Measurements from ENCODE around the gene ITPR1.

ITPR1 gene

DNA sequence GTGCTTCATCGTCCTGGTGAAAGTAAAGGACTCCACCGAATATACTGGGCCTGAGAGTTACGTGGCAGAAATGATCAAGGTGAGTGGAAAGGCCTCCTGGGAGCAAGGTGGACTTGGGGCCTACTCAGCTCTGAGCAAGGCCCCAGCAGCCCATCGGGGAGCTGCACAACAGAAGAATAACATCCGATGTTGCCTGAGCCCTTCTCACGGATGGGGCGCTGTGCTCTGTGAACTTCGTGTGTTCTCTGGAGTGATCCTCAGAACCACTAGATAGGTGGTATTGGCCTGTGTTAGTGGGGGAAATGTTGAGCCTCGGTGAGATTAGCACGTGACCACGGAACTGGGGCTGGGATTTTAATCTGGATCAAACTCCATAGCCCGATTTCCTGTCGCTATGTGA, 325.0 kb downstream of the ITPR1 start:
- no peaks in the 10 kb centered on the region for H3K27me3 ChIP-seq
- no peaks in the 10 kb centered on the region for H3K9me3 ChIP-seq
- peaks cover 30% of the 10 kb centered on the region for H3K36me3 ChIP-seq
- TF ChIP-seq, protein P1, sequence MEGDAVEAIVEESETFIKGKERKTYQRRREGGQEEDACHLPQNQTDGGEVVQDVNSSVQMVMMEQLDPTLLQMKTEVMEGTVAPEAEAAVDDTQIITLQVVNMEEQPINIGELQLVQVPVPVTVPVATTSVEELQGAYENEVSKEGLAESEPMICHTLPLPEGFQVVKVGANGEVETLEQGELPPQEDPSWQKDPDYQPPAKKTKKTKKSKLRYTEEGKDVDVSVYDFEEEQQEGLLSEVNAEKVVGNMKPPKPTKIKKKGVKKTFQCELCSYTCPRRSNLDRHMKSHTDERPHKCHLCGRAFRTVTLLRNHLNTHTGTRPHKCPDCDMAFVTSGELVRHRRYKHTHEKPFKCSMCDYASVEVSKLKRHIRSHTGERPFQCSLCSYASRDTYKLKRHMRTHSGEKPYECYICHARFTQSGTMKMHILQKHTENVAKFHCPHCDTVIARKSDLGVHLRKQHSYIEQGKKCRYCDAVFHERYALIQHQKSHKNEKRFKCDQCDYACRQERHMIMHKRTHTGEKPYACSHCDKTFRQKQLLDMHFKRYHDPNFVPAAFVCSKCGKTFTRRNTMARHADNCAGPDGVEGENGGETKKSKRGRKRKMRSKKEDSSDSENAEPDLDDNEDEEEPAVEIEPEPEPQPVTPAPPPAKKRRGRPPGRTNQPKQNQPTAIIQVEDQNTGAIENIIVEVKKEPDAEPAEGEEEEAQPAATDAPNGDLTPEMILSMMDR (IDR thresholded peaks at IDR 0.05; ENCODE audit: low read depth, low read length), result no peak
- no peak for DNase-seq
- no peak overlapping the region for H3K4me3 ChIP-seq (ENCODE audit: low read depth, low read length)
- no peaks in the 10 kb centered on the region for H3K4me1 ChIP-seq

DNA sequence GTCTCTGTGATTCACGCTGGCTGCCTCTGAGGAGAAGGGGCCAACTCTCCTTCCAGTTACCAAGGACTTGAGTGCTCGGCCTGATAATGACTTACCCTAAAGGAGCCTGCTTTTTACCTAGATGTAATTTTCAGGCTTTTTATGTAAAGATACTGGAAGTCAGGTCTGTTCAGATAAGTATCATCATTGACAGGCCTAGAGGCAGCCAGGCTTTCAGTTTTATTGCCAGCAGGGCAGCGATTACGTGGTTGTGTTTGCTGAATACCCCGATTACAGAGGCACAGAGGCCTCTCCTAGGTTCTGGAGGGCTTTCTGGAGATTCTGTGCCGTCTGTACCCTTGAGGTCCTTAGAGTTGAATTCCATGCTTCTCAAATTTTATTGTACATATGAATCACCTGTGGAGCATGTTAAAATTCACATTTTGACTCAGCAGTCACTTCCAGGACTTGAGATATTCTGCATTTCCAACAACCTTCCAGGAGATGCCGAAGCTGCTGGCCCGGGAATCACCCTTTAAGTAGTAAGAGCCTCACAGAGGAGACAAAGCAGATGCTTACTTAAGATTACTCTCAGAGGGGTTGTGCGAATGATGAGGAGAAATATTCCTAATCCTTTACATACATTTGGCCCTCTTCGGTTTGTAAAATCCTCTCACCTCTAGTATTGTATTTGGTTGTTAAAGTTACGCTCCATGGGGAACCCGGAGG, 326.0 kb downstream of the ITPR1 start:
- H3K9me3 ChIP-seq, result no peaks in the 10 kb centered on the region
- no peaks in the 10 kb centered on the region for H3K27me3 ChIP-seq
- DNase-seq, result no peak
- H3K4me1 ChIP-seq, result no peaks in the 10 kb centered on the region
- no peak overlapping the region for H3K4me3 ChIP-seq (ENCODE audit: low read depth, low read length)
- TF ChIP-seq, protein P1 (IDR thresholded peaks at IDR 0.05; ENCODE audit: low read depth, low read length), result no peak
- peaks cover 26% of the 10 kb centered on the region for H3K36me3 ChIP-seq

DNA sequence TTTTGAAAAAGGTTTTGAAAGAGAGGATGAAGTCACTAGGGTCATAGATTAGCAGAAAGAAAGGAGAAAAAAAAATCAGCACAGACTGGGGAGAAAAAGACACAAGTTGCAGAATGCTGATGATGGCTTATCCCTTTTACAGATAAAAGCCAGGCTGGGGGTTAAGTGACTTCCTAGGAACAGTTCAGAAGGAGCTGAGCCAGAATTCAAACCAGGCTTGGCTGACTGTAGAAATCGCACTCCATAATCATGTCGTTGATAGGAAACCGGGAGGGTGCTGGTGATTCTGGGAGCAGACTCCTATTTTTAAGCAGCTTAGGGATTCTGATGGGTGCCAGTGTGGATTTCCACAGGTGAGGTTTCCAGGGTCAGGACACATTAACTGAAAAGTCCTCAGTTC, 326.6 kb downstream of the ITPR1 start:
- H3K4me1 ChIP-seq, result no peaks in the 10 kb centered on the region
- peaks cover 26% of the 10 kb centered on the region for H3K36me3 ChIP-seq
- no peaks in the 10 kb centered on the region for H3K9me3 ChIP-seq
- H3K4me3 ChIP-seq (ENCODE audit: low read depth, low read length), result no peak overlapping the region
- TF ChIP-seq, protein P1 (IDR thresholded peaks at IDR 0.05; ENCODE audit: low read depth, low read length), result no peak
- no peaks in the 10 kb centered on the region for H3K27me3 ChIP-seq
- no peak for DNase-seq

DNA sequence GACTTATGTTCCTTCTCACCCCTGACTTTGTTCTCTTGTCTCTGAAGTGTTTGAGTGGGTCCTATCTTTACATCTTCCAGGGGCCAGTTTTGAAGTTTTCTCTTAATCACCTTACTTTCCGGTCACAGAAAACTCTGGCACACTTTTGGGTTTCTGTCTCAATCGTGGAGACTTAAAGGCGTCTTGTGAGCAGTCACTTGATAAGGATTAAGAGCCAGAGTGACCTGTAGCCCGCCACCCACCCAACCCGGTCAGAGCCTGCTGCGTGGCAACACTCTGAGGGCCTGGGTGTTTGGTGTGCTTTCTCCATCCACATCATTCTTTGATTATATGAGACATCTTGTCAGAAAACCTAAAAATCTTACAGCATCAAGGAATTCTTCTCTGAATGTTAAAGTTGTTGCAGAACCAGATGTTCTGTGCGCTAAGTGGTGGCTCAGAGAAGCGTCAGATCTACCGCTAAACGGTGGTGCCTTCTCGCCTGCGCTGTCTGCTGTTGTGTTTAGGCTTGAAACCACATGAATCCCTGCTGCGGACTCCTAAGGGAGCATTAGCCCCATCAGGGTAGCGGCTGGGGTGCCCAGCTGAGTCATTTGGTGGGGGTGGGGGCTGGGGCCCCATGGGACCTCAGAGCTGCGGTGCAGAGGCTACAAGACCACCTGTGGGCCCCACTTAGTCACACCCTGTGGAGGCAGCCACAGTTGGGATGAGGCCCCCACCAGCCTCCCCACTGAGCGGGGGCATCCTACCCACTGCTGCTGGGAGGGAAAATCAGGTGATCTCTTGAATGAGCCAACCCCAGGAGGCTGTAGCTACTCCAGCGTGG, 327.4 kb downstream of the ITPR1 start:
- TF ChIP-seq, protein P1 (IDR thresholded peaks at IDR 0.05; ENCODE audit: low read depth, low read length), result no peak
- Histone ChIP-seq H3K4me3 (ENCODE audit: low read depth, low read length) (no peak overlapping the region), H3K36me3 (peaks cover 21% of the 10 kb centered on the region), H3K4me1 (no peaks in the 10 kb centered on the region), H3K27me3 (no peaks in the 10 kb centered on the region), H3K9me3 (no peaks in the 10 kb centered on the region)
- no peak for DNase-seq

DNA sequence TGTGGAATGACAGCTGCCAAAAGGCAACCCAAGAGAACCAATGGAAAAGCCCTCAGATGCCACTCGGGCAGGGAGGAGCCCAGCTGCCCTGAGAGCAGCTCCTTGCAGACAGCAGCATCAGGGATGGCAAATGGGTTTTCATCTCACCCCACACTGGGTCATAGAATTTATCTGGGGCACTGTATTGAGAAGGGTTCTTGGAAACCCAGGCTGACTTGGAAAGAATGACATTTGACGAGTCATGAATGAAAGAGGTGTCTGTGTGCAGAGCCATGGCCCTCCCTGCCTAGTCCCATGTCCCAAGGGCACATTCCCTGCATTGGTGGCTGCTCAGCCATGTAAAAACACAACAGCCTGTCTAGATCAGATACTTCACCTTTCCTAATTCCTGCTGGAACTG, 328.2 kb downstream of the ITPR1 start:
- Histone ChIP-seq H3K36me3 (peaks cover 15% of the 10 kb centered on the region), H3K9me3 (no peaks in the 10 kb centered on the region), H3K27me3 (no peaks in the 10 kb centered on the region), H3K4me3 (ENCODE audit: low read depth, low read length) (no peak overlapping the region), H3K4me1 (no peaks in the 10 kb centered on the region)
- TF ChIP-seq, protein P1 (IDR thresholded peaks at IDR 0.05; ENCODE audit: low read depth, low read length), result no peak
- no peak for DNase-seq

DNA sequence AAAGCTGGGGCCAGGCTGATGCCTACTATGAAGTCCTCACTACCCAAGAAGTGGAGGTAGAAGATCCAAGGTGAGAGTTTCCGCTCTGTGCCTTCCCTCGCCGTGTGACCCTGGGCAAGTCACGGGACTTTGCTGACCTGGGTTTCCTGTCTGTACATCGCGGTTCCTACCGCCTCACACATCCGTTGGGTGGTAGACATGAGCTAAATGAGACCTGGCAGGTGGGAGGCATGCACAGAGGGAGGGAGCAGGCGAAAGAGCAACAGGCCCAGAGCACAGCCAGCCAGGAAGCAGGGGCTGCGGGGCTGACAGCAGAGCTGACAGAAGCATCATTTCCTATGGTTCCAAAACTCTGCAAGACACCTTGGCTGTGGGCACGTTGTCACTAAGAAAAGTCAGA, 328.8 kb downstream of the ITPR1 start:
- no peaks in the 10 kb centered on the region for H3K4me1 ChIP-seq
- no peak for DNase-seq

More for the DNA sequence above, 328.8 kb downstream of the ITPR1 start:
- TF ChIP-seq, protein P1 (IDR thresholded peaks at IDR 0.05; ENCODE audit: low read depth, low read length), result no peak
- H3K36me3 ChIP-seq, result peaks cover 9% of the 10 kb centered on the region
- no peaks in the 10 kb centered on the region for H3K27me3 ChIP-seq
- no peaks in the 10 kb centered on the region for H3K9me3 ChIP-seq
- H3K4me3 ChIP-seq (ENCODE audit: low read depth, low read length), result no peak overlapping the region
